ENCODE results near the gene POLR2C.

GRCh38 chr16:57505169-57505568, 42.7 kb downstream of the POLR2C start:
- TF ChIP-seq CTCF (IDR thresholded peaks at IDR 0.05; ENCODE audit: insufficient read depth, low read depth, low read length) (no peak), EZH2 (IDR thresholded peaks at IDR 0.05; ENCODE audit: insufficient read depth, low read length) (no peak)
